Measurements from ENCODE around the gene BHLHA9.

Gene BHLHA9

GRCh38 chr17:1312261-1312870 is 42.1 kb downstream of the BHLHA9 start:
- no peaks in the 10 kb centered on the region for H3K27me3 ChIP-seq (ENCODE audit: insufficient read depth, low read length, poor library complexity, severe bottlenecking)

DNA sequence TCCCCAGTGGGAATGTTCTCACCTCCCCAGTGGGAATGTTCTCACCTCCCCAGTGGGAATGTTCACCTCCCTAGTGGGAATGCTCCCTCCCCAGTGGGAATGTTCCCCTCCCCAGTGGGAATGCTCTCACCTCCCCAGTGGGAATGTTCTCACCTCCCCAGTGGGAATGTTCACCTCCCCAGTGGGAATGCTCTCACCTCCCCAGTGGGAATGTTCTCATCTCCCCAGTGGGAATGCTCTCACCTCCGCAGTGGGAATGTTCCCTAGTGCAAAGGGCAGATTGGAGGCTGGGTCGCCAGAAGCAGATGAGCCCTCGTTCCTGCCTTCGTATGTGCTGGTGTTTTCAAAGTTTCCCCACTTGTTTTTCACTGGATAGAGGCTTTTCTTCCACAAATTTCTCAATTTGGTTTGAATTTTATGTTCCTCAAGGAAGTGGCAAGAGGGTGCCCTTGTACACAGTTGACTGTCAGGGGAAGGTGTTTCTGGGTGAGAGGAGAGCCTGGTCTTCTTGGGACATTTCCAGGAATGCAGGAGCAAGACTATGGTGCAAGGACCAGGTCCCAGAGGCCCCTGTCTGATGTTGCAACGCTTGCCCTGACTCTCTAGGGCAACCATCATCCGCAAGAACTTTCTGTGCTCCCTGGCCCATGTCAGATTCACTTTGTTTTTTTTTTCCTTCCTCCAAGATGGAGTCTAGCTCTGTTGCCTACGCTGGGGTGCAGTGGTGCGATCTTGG is 43.2 kb downstream of the BHLHA9 start:
- Histone ChIP-seq H3K9me2 (replicated peaks; ENCODE audit: low read depth, low read length) (no peaks in the 10 kb centered on the region), H3K4me1 (ENCODE audit: insufficient read depth, low read length, poor library complexity, severe bottlenecking) (no peaks in the 10 kb centered on the region), H3K27me3 (ENCODE audit: insufficient read depth, low read length, poor library complexity, severe bottlenecking) (no peaks in the 10 kb centered on the region), H3K4me2 (ENCODE audit: low read depth, low read length, poor library complexity, severe bottlenecking) (no peak overlapping the region), H3K9me3 (ENCODE audit: insufficient read depth, low read depth, low read length) (no peaks in the 10 kb centered on the region), H4K20me1 (ENCODE audit: insufficient read depth, low read length, poor library complexity, severe bottlenecking) (no peaks in the 10 kb centered on the region), H3K4me3 (ENCODE audit: low read length, poor library complexity, severe bottlenecking) (no peak overlapping the region), H3K36me3 (ENCODE audit: insufficient read depth, low read length) (no peaks in the 10 kb centered on the region), H3K79me2 (ENCODE audit: insufficient read depth, low read length) (no peaks in the 10 kb centered on the region), H2AFZ (ENCODE audit: low read length) (no peak overlapping the region), H3K9ac (ENCODE audit: low read depth, low read length, poor library complexity, severe bottlenecking) (no peak overlapping the region), H3F3A (ENCODE audit: low read depth) (no peaks in the 10 kb centered on the region)
- TF ChIP-seq EZH2phosphoT487 (IDR thresholded peaks at IDR 0.05; ENCODE audit: borderline replicate concordance): no peak
- no peak for TF ChIP-seq CTCF (conservative IDR thresholded peaks at IDR 0.05; ENCODE audit: low read length)

More at GRCh38 chr17:1312261-1312870, 42.1 kb downstream of the BHLHA9 start:
- Histone ChIP-seq H2AFZ (ENCODE audit: low read length) (no peak overlapping the region), H3K4me2 (ENCODE audit: low read depth, low read length, poor library complexity, severe bottlenecking) (no peak overlapping the region), H3F3A (ENCODE audit: low read depth) (no peaks in the 10 kb centered on the region), H3K9ac (ENCODE audit: low read depth, low read length, poor library complexity, severe bottlenecking) (no peak overlapping the region), H4K20me1 (ENCODE audit: insufficient read depth, low read length, poor library complexity, severe bottlenecking) (no peaks in the 10 kb centered on the region), H3K9me2 (replicated peaks; ENCODE audit: low read depth, low read length) (no peaks in the 10 kb centered on the region), H3K4me3 (ENCODE audit: low read length, poor library complexity, severe bottlenecking) (no peak overlapping the region), H3K4me1 (ENCODE audit: insufficient read depth, low read length, poor library complexity, severe bottlenecking) (no peaks in the 10 kb centered on the region), H3K9me3 (ENCODE audit: insufficient read depth, low read depth, low read length) (no peaks in the 10 kb centered on the region), H3K36me3 (ENCODE audit: insufficient read depth, low read length) (no peaks in the 10 kb centered on the region), H3K79me2 (ENCODE audit: insufficient read depth, low read length) (no peaks in the 10 kb centered on the region)
- TF ChIP-seq EZH2phosphoT487 (IDR thresholded peaks at IDR 0.05; ENCODE audit: borderline replicate concordance): no peak
- no peak for TF ChIP-seq CTCF (conservative IDR thresholded peaks at IDR 0.05; ENCODE audit: low read length)

DNA sequence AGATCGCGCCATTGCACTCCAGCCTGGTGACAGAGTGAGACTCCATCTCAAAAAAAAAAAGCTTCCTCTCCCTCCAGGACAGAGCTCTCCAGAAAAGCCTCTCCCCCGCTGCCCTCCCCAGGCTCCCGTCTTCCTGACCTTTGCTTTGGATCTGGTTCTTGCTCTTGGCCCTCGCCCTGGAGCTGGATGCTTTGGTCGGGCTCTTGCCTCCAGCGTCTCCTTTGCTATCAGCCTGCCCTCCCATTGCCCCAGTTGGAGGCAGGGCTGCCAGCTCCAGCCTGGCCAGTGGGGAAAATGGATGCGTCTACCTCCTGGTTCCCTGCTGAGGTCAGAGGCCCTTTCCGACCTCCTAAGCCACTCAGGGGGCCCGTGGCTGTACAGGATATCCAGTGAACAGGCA is 45.2 kb downstream of the BHLHA9 start:
- no peak for TF ChIP-seq CTCF (conservative IDR thresholded peaks at IDR 0.05; ENCODE audit: low read length)
- TF ChIP-seq EZH2phosphoT487 (IDR thresholded peaks at IDR 0.05; ENCODE audit: borderline replicate concordance): no peak
- Histone ChIP-seq H2AFZ (ENCODE audit: low read length) (no peak overlapping the region), H3K4me3 (ENCODE audit: low read length, poor library complexity, severe bottlenecking) (no peak overlapping the region), H3K4me1 (ENCODE audit: insufficient read depth, low read length, poor library complexity, severe bottlenecking) (no peaks in the 10 kb centered on the region), H3K36me3 (ENCODE audit: insufficient read depth, low read length) (no peaks in the 10 kb centered on the region), H3K9me3 (ENCODE audit: insufficient read depth, low read depth, low read length) (no peaks in the 10 kb centered on the region), H3K27me3 (ENCODE audit: insufficient read depth, low read length, poor library complexity, severe bottlenecking) (no peaks in the 10 kb centered on the region), H3K79me2 (ENCODE audit: insufficient read depth, low read length) (no peaks in the 10 kb centered on the region), H3K4me2 (ENCODE audit: low read depth, low read length, poor library complexity, severe bottlenecking) (no peak overlapping the region), H3K9me2 (replicated peaks; ENCODE audit: low read depth, low read length) (no peaks in the 10 kb centered on the region), H3K9ac (ENCODE audit: low read depth, low read length, poor library complexity, severe bottlenecking) (no peak overlapping the region), H3F3A (ENCODE audit: low read depth) (no peaks in the 10 kb centered on the region), H4K20me1 (ENCODE audit: insufficient read depth, low read length, poor library complexity, severe bottlenecking) (no peaks in the 10 kb centered on the region)

All from Loucy (cell line).